Stimulated activated CD8-positive, alpha-beta memory T cell treated with anti-CD3 and anti-CD28 coated beads, Interleukin-4, amount 100 ng/mL, for 24 hours (primary cell): ENCODE data around the gene AGFG1.
"Not testable (repeated sequence)": the region's sequence is repeated elsewhere in the genome, so short reads cannot be mapped to it uniquely, and the experiment has no call there.

Source experiments
- DNase-seq: peaks from one replicate; pipeline ENCODE4 v3.0.0-alpha.2; 2020; ENCODE audit warnings: low read depth

AGFG1 gene

GRCh38 chr2:227540352-227540751 lies 68.4 kb downstream of the AGFG1 start:
- not testable (repeated sequence) for DNase-seq

GRCh38 chr2:227545990-227546389 lies 74.0 kb downstream of the AGFG1 start:
- DNase-seq, result no peak

GRCh38 chr2:227551836-227552235 lies 79.9 kb downstream of the AGFG1 start:
- no peak for DNase-seq

GRCh38 chr2:227562581-227562980 lies 90.6 kb downstream of the AGFG1 start:
- DNase-seq, result no peak

GRCh38 chr2:227565080-227565479 lies 93.1 kb downstream of the AGFG1 start:
- DNase-seq, result no peak

GRCh38 chr2:227566012-227566411 lies 94.1 kb downstream of the AGFG1 start:
- DNase-seq, result no peak

- no peak for DNase-seq
Observed at GRCh38 chr2:227568852-227569169, 96.9 kb downstream of the AGFG1 start.

GRCh38 chr2:227570615-227571014 lies 98.7 kb downstream of the AGFG1 start:
- DNase-seq, result no peak

- no peak for DNase-seq
Observed at GRCh38 chr2:227576110-227576509, 104.2 kb downstream of the AGFG1 start.

- DNase-seq, result no peak
Observed at GRCh38 chr2:227576812-227577211, 104.9 kb downstream of the AGFG1 start.

- DNase-seq, result no peak
Observed at GRCh38 chr2:227577555-227577954, 105.6 kb downstream of the AGFG1 start.

GRCh38 chr2:227578642-227579041 lies 106.7 kb downstream of the AGFG1 start:
- DNase-seq, result no peak

- DNase-seq, result no peak
Observed at GRCh38 chr2:227579791-227580190, 107.8 kb downstream of the AGFG1 start.

- DNase-seq, result no peak
Observed at GRCh38 chr2:227582369-227582768, 110.4 kb downstream of the AGFG1 start.

- DNase-seq, result no peak
Observed at GRCh38 chr2:227592694-227593387, 120.9 kb downstream of the AGFG1 start.

- no peak for DNase-seq
Observed at GRCh38 chr2:227595797-227596196, 123.8 kb downstream of the AGFG1 start.

- DNase-seq, result no peak
Observed at GRCh38 chr2:227597036-227597435, 125.1 kb downstream of the AGFG1 start.

GRCh38 chr2:227597998-227598397 lies 126.0 kb downstream of the AGFG1 start:
- DNase-seq, result no peak

GRCh38 chr2:227598835-227599503 lies 127.0 kb downstream of the AGFG1 start, which contains the start of gene SCYGR2:
Gene SCYGR2, plus strand, starts transcription at chr2:227598893. Its CDS starts 0 bp downstream, at chr2:227598893.
- not testable (repeated sequence) for DNase-seq

GRCh38 chr2:227602358-227602757 lies 130.4 kb downstream of the AGFG1 start:
- DNase-seq, result no peak

GRCh38 chr2:227606476-227606875 lies 134.5 kb downstream of the AGFG1 start:
- DNase-seq, result no peak

- DNase-seq, result no peak
Observed at GRCh38 chr2:227607941-227608340, 136.0 kb downstream of the AGFG1 start.

GRCh38 chr2:227608561-227609338 lies 136.8 kb downstream of the AGFG1 start:
- DNase-seq, result no peak
